DND-41 (cell line): ENCODE data around the gene ATG9A.

Experiments used
- ATAC-seq: fragments of 200-7000 bp; cut with Tn5 transposase; 3 replicates; pipeline ENCODE4 v1.9.1; 2021; ENCODE audit warnings: low read depth; ENCODE audit not compliant: insufficient read depth
- DNase-seq: peaks from one replicate; pipeline ENCODE4 v3.0.0-alpha.2; 2020
- H2AFZ ChIP-seq: 2 replicates; pipeline ENCODE4 v1.6.0; 2012; ENCODE audit warnings: low read depth, low read length
- H3K27ac ChIP-seq: 2 replicates; pipeline ENCODE4 v1.5.1; 2012; ENCODE audit warnings: low read length, inconsistent platforms
- H3K27me3 ChIP-seq: fragments of 200-600 bp; sonication (generic); 2 replicates; pipeline ENCODE4 v1.6.0; 2012; ENCODE audit warnings: low read length, mild to moderate bottlenecking, inconsistent platforms; ENCODE audit not compliant: insufficient read depth, poor library complexity
- H3K36me3 ChIP-seq: 2 replicates; pipeline ENCODE4 v1.5.1; 2012; ENCODE audit warnings: low read length, inconsistent platforms; ENCODE audit not compliant: insufficient read depth
- H3K4me1 ChIP-seq: 2 replicates; pipeline ENCODE4 v1.5.1; 2012; ENCODE audit warnings: mild to moderate bottlenecking, low read length; ENCODE audit not compliant: insufficient read depth
- H3K4me2 ChIP-seq: 2 replicates; pipeline ENCODE4 v1.6.0; 2012; ENCODE audit warnings: mild to moderate bottlenecking, moderate library complexity, low read length, inconsistent platforms; ENCODE audit not compliant: insufficient read depth
- H3K4me3 ChIP-seq, 2 experiments: fragments of 200-600 bp in 1 of 2; shearing (Covaris generic) in 1 of 2; 2 replicates each; pipeline ENCODE4 v1.5.1; 2012 to 2016; ENCODE audit warnings: inconsistent platforms in 2 of 2, low read length in 2 of 2, mild to moderate bottlenecking in 2 of 2, low read depth in 1 of 2, moderate library complexity in 1 of 2
- H3K79me2 ChIP-seq: 2 replicates; pipeline ENCODE4 v1.6.0; 2012; ENCODE audit warnings: low read length, inconsistent platforms; ENCODE audit not compliant: insufficient read depth
- H3K9ac ChIP-seq: 2 replicates; pipeline ENCODE4 v1.6.0; 2012; ENCODE audit warnings: low read depth, mild to moderate bottlenecking, inconsistent platforms, low read length, moderate library complexity
- H3K9me3 ChIP-seq: 2 replicates; pipeline ENCODE4 v1.5.1; 2012; ENCODE audit warnings: low read length, moderate library complexity, mild to moderate bottlenecking, inconsistent platforms; ENCODE audit not compliant: insufficient read depth, severe bottlenecking
- H4K20me1 ChIP-seq: 2 replicates; pipeline ENCODE4 v1.6.0; 2012; ENCODE audit warnings: low read length; ENCODE audit not compliant: insufficient read depth
- EZH2 ChIP-seq: IDR thresholded peaks from 3 replicates; pipeline ENCODE4 v1.6.1; 2012; ENCODE audit warnings: borderline replicate concordance, low read depth, mild to moderate bottlenecking, moderate library complexity, low read length, inconsistent platforms; ENCODE audit not compliant: severe bottlenecking
- TF ChIP-seq, protein P1 (sequence below): IDR thresholded peaks from 2 replicates; pipeline ENCODE4 v1.5.1; 2012; ENCODE audit warnings: borderline replicate concordance, low read length, moderate library complexity, mild to moderate bottlenecking; ENCODE audit not compliant: poor library complexity, severe bottlenecking; ENCODE audit errors: extremely low read depth

The ATG9A gene

DNA sequence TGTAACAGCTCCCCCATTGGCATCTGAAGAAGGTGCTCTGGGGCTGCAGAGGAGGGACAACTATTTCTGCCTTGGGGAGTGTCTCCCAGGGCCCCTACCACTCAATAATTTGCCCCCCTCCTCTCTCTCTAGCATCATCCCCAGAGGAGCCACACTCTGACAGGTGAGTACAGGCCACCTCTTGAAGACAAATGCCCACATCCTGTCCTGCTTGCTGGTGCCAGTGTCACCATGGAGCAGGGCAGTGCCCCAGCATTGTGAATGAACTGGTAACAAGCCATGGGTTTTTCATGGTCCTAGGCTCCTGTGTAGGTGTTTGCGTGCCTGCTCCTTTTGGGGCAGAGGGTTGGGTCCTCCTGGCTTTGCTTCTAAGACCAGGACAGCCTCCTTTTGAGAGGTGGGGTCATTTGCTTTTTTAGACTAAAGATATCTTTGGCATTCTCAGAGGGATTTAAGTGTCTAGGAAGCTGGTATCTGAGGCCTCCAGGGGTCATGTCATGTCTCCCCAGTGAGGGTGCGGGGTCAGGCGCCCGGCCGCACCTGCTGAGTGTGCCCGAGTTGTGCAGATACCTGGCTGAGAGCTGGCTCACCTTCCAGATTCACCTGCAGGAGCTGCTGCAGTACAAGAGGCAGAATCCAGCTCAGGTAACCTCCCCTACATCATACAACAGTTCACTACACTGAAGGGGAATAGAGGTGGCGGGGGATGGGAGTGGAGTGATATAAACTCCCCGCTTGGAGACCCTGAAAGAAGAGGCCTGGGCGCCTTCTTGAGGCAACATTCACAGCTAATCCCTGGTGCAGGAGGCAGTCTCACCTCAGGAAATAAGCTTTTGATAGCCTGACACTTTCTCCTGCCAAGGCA, 49.6 kb downstream of the ATG9A start:
- peaks cover 37% of the 10 kb centered on the region for H3K4me1 ChIP-seq
- peaks cover 55% of the 10 kb centered on the region for H3K36me3 ChIP-seq
- H3K4me2 ChIP-seq: peak overlapping the region; percentile 99
- H4K20me1 ChIP-seq: peaks cover 25% of the 10 kb centered on the region; the same call in 1 of the 2 replicates
- no peak for DNase-seq
- no peaks in the 10 kb centered on the region for H3K9me3 ChIP-seq
- no peak overlapping the region for H2AFZ ChIP-seq
- H3K9ac ChIP-seq: peak overlapping the region; percentile 97; the same call in 1 of the 2 replicates
- peaks cover 43% of the 10 kb centered on the region for H3K79me2 ChIP-seq
- peak overlapping the region in 1 of 2 experiments; percentile 97; a peak in 2 of 4 replicates for H3K4me3 ChIP-seq
- H3K27me3 ChIP-seq: no peaks in the 10 kb centered on the region
- ATAC-seq: no peak
- H3K27ac ChIP-seq: no peak overlapping the region
- TF ChIP-seq, protein P1, sequence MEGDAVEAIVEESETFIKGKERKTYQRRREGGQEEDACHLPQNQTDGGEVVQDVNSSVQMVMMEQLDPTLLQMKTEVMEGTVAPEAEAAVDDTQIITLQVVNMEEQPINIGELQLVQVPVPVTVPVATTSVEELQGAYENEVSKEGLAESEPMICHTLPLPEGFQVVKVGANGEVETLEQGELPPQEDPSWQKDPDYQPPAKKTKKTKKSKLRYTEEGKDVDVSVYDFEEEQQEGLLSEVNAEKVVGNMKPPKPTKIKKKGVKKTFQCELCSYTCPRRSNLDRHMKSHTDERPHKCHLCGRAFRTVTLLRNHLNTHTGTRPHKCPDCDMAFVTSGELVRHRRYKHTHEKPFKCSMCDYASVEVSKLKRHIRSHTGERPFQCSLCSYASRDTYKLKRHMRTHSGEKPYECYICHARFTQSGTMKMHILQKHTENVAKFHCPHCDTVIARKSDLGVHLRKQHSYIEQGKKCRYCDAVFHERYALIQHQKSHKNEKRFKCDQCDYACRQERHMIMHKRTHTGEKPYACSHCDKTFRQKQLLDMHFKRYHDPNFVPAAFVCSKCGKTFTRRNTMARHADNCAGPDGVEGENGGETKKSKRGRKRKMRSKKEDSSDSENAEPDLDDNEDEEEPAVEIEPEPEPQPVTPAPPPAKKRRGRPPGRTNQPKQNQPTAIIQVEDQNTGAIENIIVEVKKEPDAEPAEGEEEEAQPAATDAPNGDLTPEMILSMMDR: no peak
- TF ChIP-seq EZH2: no peak

DNA sequence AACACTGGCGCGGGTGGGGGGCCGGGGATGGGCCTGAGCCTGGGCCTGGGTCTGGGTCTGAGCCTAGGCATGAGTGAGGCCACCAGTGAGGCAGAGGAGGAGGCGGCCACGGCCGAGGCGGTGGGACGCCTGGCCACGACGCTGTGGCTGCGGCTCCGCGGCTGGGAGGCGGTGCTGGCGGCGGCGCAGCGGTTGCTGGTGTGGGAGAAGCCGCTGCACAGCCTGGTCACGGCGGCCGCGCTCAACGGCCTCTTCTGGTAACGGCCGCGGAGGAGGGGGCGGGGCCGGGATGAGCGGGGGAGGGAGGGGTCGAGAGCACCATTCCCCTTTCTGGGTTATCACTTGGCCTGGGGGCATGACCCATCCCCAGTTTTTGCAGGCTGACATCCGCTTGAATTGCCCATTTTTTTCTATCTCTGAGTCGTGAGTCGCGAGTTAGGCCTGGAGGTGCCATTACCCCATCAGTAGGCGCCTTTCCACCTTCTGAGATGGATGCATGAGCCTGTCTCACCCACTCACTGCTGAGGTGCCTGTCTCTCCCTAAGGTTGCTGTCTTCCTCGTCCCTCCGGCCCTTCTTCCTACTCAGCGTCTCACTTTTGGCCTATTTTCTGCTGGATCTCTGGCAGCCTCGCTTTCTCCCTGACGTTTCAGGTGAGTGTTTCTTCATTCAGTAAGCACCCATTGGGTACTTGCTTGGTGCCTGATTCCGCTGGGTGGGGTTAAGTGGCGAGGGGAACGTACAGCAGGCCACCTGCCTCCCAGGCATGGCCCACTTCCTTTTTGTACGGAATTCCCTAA, 50.9 kb downstream of the ATG9A start:
- peak overlapping the region; percentile 67 to 97 for H3K4me3 ChIP-seq
- ATAC-seq (0 out of 3 replicates have a peak, but pooled peaks have one; percentile 1), DNase-seq (peak; percentile 44)
- H3K9me3 ChIP-seq: no peaks in the 10 kb centered on the region
- peaks cover 58% of the 10 kb centered on the region for H3K36me3 ChIP-seq
- no peaks in the 10 kb centered on the region for H3K27me3 ChIP-seq
- peak overlapping the region; percentile 99 for H3K4me2 ChIP-seq
- H3K9ac ChIP-seq: peak overlapping the region; percentile 97
- TF ChIP-seq EZH2: no peak
- TF ChIP-seq, protein P1: no peak
- H4K20me1 ChIP-seq: peaks cover 25% of the 10 kb centered on the region; the same call in 1 of the 2 replicates
- H3K79me2 ChIP-seq: peaks cover 43% of the 10 kb centered on the region
- H2AFZ ChIP-seq: peak overlapping the region; percentile 68
- H3K4me1 ChIP-seq: peaks cover 39% of the 10 kb centered on the region
- H3K27ac ChIP-seq: peak overlapping the region; percentile 99

DNA sequence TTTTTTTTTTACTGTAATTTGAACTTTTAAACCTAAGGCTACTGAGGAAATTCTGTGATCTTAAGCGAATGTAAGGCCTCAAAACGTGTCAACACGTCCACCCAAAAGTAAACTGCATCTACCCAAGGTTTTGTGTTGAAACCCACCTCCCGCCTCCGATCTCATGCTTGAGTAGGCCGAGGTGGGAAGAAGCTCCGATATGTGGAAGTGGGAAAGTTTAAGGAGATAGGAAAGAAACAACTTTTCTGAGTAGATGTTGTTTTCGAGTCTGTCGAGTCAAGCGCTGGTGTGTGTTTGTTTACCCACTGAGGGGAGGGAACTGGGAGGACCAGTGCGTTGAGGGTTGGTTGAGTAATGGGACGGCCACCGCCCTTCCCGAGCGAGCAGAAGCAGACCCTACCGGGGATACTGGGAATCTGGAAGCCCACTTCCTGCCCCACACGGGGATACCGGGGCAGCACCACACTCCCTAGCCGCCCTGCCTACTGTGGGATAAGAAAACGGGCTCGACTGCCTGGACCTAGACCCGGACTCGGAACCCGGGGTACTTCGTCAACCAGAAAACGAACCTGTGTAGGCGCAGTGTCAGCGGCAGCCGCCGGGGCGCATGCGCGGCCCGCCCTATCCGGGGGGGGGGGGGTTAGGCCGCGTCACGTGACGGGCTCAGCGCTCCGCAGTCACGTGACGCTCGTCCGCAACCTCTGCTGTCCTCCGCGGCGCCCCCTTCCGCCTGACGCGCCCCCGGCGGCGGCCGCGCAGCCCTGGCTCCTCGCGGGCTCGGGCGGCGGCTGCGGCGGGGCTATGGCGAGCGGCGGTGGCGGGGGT, 51.7 kb downstream of the ATG9A start, which contains the start of gene RETREG2:
Gene RETREG2 (plus strand): TSS at position 724 of the 825 bp plus-strand sequence. CDS start 78 bp downstream, at position 802.
- peak within 1 kb of the TSS; percentile 97 for H3K9ac ChIP-seq
- TF ChIP-seq EZH2: no peak
- TF ChIP-seq, protein P1: peak; percentile 53
- H3K79me2 ChIP-seq: peaks cover 43% of the 10 kb centered on the region
- H3K4me1 ChIP-seq: peaks cover 39% of the 10 kb centered on the region
- peak; percentile 83 for DNase-seq
- H2AFZ ChIP-seq: peak within 1 kb of the TSS; percentile 96
- peak; percentile 60 for ATAC-seq
- H3K4me3 ChIP-seq: peak within 1 kb of the TSS; percentile 67 to 97
- H3K27ac ChIP-seq: peak within 1 kb of the TSS; percentile 99
- peaks cover 57% of the 10 kb centered on the region for H3K36me3 ChIP-seq
- H3K9me3 ChIP-seq: no peaks in the 10 kb centered on the region
- H3K27me3 ChIP-seq: no peaks in the 10 kb centered on the region
- H3K4me2 ChIP-seq: peak within 1 kb of the TSS; percentile 99
- peaks cover 29% of the 10 kb centered on the region; the same call in 1 of the 2 replicates for H4K20me1 ChIP-seq
